Testis (tissue), 3 donors: ENCODE data around the gene MGAT3. TPM values are rescaled to one million over a fixed set of nuclear protein-coding genes. Genes with fewer than 3 reads are reported as not detected.

Experiments
- DNase-seq: peaks from one replicate; pipeline ENCODE4 v3.0.0-alpha.2; 2019
- H3K27ac ChIP-seq, 2 donors: fragments of 200-600 bp; sonication (generic); one replicate each; pipeline ENCODE4 v1.5.1; 2019
- H3K27me3 ChIP-seq: fragments of 200-600 bp; sonication (generic); one replicate; pipeline ENCODE4 v1.5.1; 2019
- H3K36me3 ChIP-seq: fragments of 200-600 bp; sonication (generic); one replicate; pipeline ENCODE4 v1.5.1; 2017; ENCODE audit warnings: low read depth; ENCODE audit errors: missing control alignments
- H3K4me1 ChIP-seq: fragments of 200-600 bp; sonication (generic); one replicate; pipeline ENCODE4 v1.5.1; 2019
- H3K4me3 ChIP-seq, 2 donors: fragments of 200-600 bp; sonication (generic); one replicate each; pipeline ENCODE4 v1.5.1; 2017 to 2019
- H3K9me3 ChIP-seq: fragments of 200-600 bp; sonication (generic); one replicate; pipeline ENCODE4 v1.5.1; 2017
- POLR2A ChIP-seq: fragments of 450-650 bp; IDR thresholded peaks from one replicate; pipeline ENCODE4 v1.6.1; 2017; ENCODE audit warnings: antibody characterized with exemption, mild to moderate bottlenecking, moderate library complexity
- WGBS, 2 donors: methylation state at CpG; one replicate each; pipeline ENCODE4 v1.1.5; 2018; 5-methylcytosine and 5-hydroxymethylcytosine counted together
- intact Hi-C: fragments of 100-400 bp; cut with DNase I; formaldehyde crosslinking; loops from one replicate; pipeline ENCODE4 v1.15.1; 2023; ENCODE audit warnings: low total_unique reads
- polyA plus RNA-seq: library from polyadenylated mRNA; stranded (reverse); fragments of 350-450 nt; fragmentation: Illumina TruSeq; extraction: RNeasy Lipid Tissue Mini Kit (QIAGEN cat#74804); gene quantifications from one replicate; pipeline ENCODE4 v1.2.3, GENCODE V29; 2014; ENCODE audit warnings: low read depth, low replicate concordance; ENCODE audit not compliant: insufficient read depth
- total RNA-seq, 2 donors: library from RNA; depleted of rRNA; stranded (reverse); fragments of >200 nt; gene quantifications; one replicate each; pipeline ENCODE4 v1.2.3, GENCODE V29; 2016
- TF ChIP-seq, protein P1 (sequence below), 3 experiments: fragments of 450-650 bp in 2 of 3; fragments of 200-600 bp in 1 of 3; sonication (generic) in 1 of 3; IDR thresholded peaks; one replicate each; pipeline ENCODE4 v1.5.1; 2016 to 2019; ENCODE audit warnings: antibody characterized with exemption in 3 of 3, mild to moderate bottlenecking in 2 of 3, moderate library complexity in 1 of 3

MGAT3 gene
- total and polyA plus RNA-seq, 3 donors from 2014 or later, result 4.6 to 9.7 (median 6.4) TPM

DNA sequence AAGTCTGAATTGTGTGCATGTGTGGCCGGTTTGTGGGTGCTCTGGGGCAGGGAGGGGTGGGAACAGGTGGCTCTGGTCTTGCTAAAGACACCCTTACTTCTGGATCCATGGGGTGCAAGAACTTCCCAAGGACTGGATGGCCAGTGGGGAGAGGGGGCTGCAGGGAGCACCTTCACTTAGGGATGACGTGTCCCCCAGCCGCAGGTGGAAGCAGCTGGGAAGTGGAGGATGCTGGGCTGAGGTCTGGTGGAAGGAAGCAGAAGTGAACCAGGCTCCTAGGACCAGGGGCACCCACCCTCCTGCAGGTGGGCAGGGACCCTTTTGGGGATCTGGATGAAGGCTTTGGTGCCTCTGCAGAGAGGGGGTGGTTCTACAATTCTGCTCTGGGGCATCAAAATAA is 35.4 kb downstream of the MGAT3 start:
- TF ChIP-seq, protein P1, sequence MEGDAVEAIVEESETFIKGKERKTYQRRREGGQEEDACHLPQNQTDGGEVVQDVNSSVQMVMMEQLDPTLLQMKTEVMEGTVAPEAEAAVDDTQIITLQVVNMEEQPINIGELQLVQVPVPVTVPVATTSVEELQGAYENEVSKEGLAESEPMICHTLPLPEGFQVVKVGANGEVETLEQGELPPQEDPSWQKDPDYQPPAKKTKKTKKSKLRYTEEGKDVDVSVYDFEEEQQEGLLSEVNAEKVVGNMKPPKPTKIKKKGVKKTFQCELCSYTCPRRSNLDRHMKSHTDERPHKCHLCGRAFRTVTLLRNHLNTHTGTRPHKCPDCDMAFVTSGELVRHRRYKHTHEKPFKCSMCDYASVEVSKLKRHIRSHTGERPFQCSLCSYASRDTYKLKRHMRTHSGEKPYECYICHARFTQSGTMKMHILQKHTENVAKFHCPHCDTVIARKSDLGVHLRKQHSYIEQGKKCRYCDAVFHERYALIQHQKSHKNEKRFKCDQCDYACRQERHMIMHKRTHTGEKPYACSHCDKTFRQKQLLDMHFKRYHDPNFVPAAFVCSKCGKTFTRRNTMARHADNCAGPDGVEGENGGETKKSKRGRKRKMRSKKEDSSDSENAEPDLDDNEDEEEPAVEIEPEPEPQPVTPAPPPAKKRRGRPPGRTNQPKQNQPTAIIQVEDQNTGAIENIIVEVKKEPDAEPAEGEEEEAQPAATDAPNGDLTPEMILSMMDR (IDR thresholded peaks at IDR 0.05), result no peak
- no peak for TF ChIP-seq POLR2A
- Histone ChIP-seq H3K27ac (no peak overlapping the region), H3K4me3 (no peak overlapping the region), H3K9me3 (no peaks in the 10 kb centered on the region), H3K4me1 (peaks cover 5% of the 10 kb centered on the region), H3K27me3 (no peaks in the 10 kb centered on the region), H3K36me3 (no peaks in the 10 kb centered on the region)
- WGBS, 2 donors, result 82 to 84% methylated on average over 3 of the region's 3 CpGs
- intact Hi-C loops, result no loop called here
- DNase-seq, result no peak

DNA sequence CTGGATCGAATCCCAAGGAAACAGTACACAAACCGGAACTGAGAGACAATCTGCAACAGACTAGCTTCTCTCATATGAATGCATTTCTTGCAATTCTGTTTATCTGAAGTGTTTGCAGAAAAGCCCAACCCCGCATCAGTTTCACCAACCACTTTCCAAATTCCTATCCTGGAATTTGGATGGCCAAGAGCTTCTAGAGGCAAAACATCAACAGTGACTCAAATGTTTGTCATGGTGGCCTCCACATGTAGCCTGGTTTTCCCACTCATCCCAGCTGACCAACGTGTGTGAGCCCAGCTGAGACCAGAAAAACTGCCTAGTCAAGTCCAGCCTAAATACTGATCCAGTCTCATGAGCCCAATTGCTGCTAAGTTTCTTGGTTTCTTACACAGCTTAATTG is 36.9 kb downstream of the MGAT3 start:
- no peak overlapping the region for H3K4me3 ChIP-seq
- H3K4me1 ChIP-seq, result peaks cover 5% of the 10 kb centered on the region
- no peaks in the 10 kb centered on the region for H3K36me3 ChIP-seq
- H3K27me3 ChIP-seq, result no peaks in the 10 kb centered on the region
- intact Hi-C loops, result no loop called here
- DNase-seq, result no peak
- no peak overlapping the region for H3K27ac ChIP-seq
- no peaks in the 10 kb centered on the region for H3K9me3 ChIP-seq
- TF ChIP-seq, protein P1 (IDR thresholded peaks at IDR 0.05), result no peak
- TF ChIP-seq POLR2A, result no peak
- WGBS, 2 donors, result 59 to 66% methylated on average over 4 of the region's 4 CpGs

DNA sequence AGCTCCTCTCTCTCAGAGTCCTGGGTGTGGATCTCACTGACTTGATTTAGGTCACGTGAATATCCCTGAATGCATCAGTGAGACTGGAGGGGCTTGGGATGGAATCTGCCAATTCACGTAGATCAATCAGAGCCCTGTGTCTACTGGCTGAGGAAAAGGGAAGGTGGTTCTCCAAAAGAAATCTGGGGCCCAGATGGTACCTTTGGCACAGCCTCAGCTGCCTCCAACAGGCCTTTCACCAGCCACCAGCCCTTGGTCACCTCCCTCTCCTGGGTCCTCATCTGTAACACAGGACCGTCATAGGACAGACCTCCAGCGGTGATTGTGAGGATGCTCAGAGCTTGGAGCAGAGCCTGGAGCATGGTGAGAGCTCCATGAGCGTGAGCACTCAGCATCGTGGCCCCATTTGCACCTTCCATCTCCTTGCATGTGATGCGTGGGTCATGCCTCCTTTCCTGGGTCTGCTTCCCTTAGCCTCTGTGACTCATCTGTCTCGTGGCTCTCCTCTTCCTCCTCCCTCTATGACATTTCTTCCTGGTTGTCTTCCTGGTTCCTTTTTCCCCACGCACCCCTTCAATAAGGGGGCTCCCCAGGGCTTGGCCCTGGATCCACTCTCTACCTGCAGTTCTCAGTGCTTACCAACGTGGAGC is 37.8 kb downstream of the MGAT3 start:
- intact Hi-C loops, result no loop called here
- no peak for DNase-seq
- TF ChIP-seq, protein P1 (IDR thresholded peaks at IDR 0.05), result no peak
- no peak for TF ChIP-seq POLR2A
- no peak overlapping the region for H3K4me3 ChIP-seq
- 82 to 88% methylated on average over 10 of the region's 10 CpGs for WGBS, 2 donors
- no peaks in the 10 kb centered on the region for H3K9me3 ChIP-seq
- H3K4me1 ChIP-seq, result peaks cover 4% of the 10 kb centered on the region
- no peaks in the 10 kb centered on the region for H3K27me3 ChIP-seq
- no peaks in the 10 kb centered on the region for H3K36me3 ChIP-seq
- no peak overlapping the region for H3K27ac ChIP-seq

DNA sequence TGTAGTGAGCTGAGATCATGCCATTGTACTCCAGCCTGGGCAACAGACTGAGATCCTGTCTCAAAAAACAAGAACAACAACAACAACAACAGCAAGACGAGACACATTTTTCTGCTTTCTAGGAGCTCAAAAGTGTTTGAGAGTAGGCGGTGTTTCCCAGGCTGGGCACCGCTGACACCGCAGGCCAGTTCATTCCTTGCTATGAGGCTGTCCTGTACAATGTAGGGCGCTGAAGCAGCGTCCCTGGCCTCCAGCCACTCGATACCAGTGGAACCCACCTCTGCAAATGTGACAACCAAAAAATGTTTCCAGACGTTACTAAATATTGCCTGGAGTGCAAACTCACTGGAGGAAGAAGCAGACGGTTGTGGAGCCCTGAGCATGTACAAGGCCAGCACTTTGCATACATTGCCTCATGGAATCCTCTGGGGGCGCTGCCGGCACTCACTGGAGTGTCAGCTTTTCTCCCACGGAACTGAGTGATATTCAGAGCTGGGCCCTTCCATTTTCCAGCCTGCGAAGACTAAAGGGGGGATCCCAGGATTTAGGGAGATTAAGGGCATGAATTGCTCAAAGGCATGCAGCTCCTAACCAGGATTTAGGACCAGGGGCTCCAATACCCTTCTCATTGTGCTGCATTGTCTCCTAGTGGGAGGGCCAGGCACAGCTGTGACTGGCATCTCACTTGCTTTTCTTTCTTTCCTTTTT is 39.5 kb downstream of the MGAT3 start:
- peaks cover 10% of the 10 kb centered on the region for H3K4me1 ChIP-seq
- intact Hi-C loops, result no loop called here
- no peaks in the 10 kb centered on the region for H3K9me3 ChIP-seq
- H3K4me3 ChIP-seq, result no peak overlapping the region
- TF ChIP-seq POLR2A, result no peak
- TF ChIP-seq, protein P1 (IDR thresholded peaks at IDR 0.05), result peak; percentile 56 to 74 (median 72)
- H3K36me3 ChIP-seq, result no peaks in the 10 kb centered on the region
- WGBS, 2 donors, result 46 to 53% methylated on average over 7 to 13 of the region's 13 CpGs
- no peaks in the 10 kb centered on the region for H3K27me3 ChIP-seq
- H3K27ac ChIP-seq, result no peak overlapping the region
- peak; percentile 86 for DNase-seq
